ENCODE data around the gene PLXND1. TPM values are rescaled to one million over a fixed set of nuclear protein-coding genes. Genes with fewer than 3 reads are reported as not detected.

PLXND1 gene
- total RNA-seq, 1 donor from 2014 or later, result 1.7 TPM

DNA sequence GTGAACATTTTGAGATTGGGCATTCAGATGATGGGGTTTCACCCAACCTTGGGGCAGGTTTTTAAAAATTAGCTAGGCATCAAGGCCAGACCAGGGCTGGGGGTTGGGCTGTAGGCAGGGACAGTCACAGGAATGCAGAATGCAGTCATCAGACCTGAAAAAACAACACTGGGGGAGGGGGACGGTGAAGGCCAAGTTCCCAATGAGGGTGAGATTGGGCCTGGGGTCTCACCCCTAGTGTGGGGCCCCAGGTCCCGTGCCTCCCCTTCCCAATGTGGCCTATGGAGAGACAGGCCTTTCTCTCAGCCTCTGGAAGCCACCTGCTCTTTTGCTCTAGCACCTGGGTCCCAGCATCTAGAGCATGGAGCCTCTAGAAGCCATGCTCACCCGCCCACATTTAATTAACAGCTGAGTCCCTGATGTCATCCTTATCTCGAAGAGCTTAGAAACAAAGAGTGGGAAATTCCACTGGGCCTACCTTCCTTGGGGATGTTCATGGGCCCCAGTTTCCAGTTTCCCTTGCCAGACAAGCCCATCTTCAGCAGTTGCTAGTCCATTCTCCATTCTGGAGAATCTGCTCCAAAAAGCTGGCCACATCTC is 71.9 kb downstream of the PLXND1 start:
- H3K4me3 Mint-ChIP-seq, result no peak overlapping the region
- no peaks in the 10 kb centered on the region for H3K9me3 Mint-ChIP-seq
- no peak overlapping the region for H3K27ac Mint-ChIP-seq
- no peaks in the 10 kb centered on the region for H3K4me1 Mint-ChIP-seq
- no peak for DNase-seq
- H3K36me3 Mint-ChIP-seq (ENCODE audit: low read depth), result no peaks in the 10 kb centered on the region
- intact Hi-C loops (cut with micrococcal nuclease), result no loop called here
- peaks cover 2% of the 10 kb centered on the region for H3K27me3 Mint-ChIP-seq

DNA sequence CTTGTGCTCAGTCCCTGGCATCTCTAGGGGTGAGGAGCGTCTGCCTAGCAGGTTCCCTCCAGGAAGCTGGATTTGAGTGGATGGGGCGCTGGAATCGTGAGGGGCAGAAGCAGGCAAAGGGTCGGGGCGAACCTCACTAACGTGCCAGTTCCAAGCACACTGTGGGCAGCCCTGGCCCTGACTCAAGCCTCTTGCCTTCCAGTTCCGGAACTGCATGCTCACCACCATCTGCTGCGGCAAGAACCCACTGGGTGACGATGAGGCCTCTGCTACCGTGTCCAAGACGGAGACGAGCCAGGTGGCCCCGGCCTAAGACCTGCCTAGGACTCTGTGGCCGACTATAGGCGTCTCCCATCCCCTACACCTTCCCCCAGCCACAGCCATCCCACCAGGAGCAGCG is 73.1 kb downstream of the PLXND1 start:
- intact Hi-C loops (cut with micrococcal nuclease), result no loop called here
- no peaks in the 10 kb centered on the region for H3K27me3 Mint-ChIP-seq
- no peak for DNase-seq
- H3K9me3 Mint-ChIP-seq, result no peaks in the 10 kb centered on the region
- no peak overlapping the region for H3K27ac Mint-ChIP-seq
- no peaks in the 10 kb centered on the region for H3K36me3 Mint-ChIP-seq (ENCODE audit: low read depth)
- no peaks in the 10 kb centered on the region for H3K4me1 Mint-ChIP-seq
- no peak overlapping the region for H3K4me3 Mint-ChIP-seq

DNA sequence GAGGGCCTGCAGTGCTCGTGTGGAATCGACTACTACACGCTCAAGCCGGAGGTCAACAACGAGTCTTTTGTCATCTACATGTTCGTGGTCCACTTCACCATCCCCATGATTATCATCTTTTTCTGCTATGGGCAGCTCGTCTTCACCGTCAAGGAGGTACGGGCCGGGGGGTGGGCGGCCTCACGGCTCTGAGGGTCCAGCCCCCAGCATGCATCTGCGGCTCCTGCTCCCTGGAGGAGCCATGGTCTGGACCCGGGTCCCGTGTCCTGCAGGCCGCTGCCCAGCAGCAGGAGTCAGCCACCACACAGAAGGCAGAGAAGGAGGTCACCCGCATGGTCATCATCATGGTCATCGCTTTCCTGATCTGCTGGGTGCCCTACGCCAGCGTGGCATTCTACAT is 74.2 kb downstream of the PLXND1 start:
- Mint-ChIP-seq H3K36me3 (ENCODE audit: low read depth) (no peaks in the 10 kb centered on the region), H3K9me3 (no peaks in the 10 kb centered on the region), H3K27me3 (no peaks in the 10 kb centered on the region), H3K4me3 (no peak overlapping the region), H3K27ac (no peak overlapping the region), H3K4me1 (no peaks in the 10 kb centered on the region)
- intact Hi-C loops (cut with micrococcal nuclease), result no loop called here
- DNase-seq, result no peak

DNA sequence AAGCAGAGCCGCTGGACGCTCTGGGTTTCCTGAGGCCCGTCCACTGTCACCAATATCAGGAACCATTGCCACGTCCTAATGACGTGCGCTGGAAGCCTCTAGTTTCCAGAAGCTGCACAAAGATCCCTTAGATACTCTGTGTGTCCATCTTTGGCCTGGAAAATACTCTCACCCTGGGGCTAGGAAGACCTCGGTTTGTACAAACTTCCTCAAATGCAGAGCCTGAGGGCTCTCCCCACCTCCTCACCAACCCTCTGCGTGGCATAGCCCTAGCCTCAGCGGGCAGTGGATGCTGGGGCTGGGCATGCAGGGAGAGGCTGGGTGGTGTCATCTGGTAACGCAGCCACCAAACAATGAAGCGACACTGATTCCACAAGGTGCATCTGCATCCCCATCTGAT is 74.8 kb downstream of the PLXND1 start:
- intact Hi-C loops (cut with micrococcal nuclease), result no loop called here
- DNase-seq, result no peak
- no peaks in the 10 kb centered on the region for H3K27me3 Mint-ChIP-seq
- H3K36me3 Mint-ChIP-seq (ENCODE audit: low read depth), result no peaks in the 10 kb centered on the region
- no peaks in the 10 kb centered on the region for H3K9me3 Mint-ChIP-seq
- H3K4me1 Mint-ChIP-seq, result no peaks in the 10 kb centered on the region
- no peak overlapping the region for H3K4me3 Mint-ChIP-seq
- H3K27ac Mint-ChIP-seq, result no peak overlapping the region

DNA sequence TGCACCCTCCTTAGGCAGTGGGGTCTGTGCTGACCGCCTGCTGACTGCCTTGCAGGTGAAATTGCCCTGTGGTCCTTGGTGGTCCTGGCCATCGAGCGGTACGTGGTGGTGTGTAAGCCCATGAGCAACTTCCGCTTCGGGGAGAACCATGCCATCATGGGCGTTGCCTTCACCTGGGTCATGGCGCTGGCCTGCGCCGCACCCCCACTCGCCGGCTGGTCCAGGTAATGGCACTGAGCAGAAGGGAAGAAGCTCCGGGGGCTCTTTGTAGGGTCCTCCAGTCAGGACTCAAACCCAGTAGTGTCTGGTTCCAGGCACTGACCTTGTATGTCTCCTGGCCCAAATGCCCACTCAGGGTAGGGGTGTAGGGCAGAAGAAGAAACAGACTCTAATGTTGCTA is 75.7 kb downstream of the PLXND1 start:
- Mint-ChIP-seq H3K27me3 (no peaks in the 10 kb centered on the region), H3K9me3 (no peaks in the 10 kb centered on the region), H3K4me1 (no peaks in the 10 kb centered on the region), H3K36me3 (ENCODE audit: low read depth) (no peaks in the 10 kb centered on the region), H3K27ac (no peak overlapping the region), H3K4me3 (no peak overlapping the region)
- no peak for DNase-seq
- intact Hi-C loops (cut with micrococcal nuclease), result no loop called here

DNA sequence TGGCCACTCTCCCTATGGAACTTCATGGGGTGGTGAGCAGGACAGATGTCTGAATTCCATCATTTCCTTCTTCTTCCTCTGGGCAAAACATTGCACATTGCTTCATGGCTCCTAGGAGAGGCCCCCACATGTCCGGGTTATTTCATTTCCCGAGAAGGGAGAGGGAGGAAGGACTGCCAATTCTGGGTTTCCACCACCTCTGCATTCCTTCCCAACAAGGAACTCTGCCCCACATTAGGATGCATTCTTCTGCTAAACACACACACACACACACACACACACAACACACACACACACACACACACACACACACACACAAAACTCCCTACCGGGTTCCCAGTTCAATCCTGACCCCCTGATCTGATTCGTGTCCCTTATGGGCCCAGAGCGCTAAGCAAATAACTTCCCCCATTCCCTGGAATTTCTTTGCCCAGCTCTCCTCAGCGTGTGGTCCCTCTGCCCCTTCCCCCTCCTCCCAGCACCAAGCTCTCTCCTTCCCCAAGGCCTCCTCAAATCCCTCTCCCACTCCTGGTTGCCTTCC is 76.2 kb downstream of the PLXND1 start:
- no peak for DNase-seq
- Mint-ChIP-seq H3K27ac (no peak overlapping the region), H3K4me1 (no peaks in the 10 kb centered on the region), H3K4me3 (no peak overlapping the region), H3K27me3 (no peaks in the 10 kb centered on the region), H3K36me3 (ENCODE audit: low read depth) (no peaks in the 10 kb centered on the region), H3K9me3 (no peaks in the 10 kb centered on the region)
- intact Hi-C loops (cut with micrococcal nuclease), result no loop called here

DNA sequence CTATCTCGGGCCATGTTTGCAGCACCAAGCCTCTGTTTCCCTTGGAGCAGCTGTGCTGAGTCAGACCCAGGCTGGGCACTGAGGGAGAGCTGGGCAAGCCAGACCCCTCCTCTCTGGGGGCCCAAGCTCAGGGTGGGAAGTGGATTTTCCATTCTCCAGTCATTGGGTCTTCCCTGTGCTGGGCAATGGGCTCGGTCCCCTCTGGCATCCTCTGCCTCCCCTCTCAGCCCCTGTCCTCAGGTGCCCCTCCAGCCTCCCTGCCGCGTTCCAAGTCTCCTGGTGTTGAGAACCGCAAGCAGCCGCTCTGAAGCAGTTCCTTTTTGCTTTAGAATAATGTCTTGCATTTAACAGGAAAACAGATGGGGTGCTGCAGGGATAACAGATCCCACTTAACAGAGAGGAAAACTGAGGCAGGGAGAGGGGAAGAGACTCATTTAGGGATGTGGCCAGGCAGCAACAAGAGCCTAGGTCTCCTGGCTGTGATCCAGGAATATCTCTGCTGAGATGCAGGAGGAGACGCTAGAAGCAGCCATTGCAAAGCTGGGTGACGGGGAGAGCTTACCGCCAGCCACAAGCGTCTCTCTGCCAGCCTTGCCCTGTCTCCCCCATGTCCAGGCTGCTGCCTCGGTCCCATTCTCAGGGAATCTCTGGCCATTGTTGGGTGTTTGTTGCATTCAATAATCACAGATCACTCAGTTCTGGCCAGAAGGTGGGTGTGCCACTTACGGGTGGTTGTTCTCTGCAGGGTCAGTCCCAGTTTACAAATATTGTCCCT is 76.9 kb downstream of the PLXND1 start:
- no peaks in the 10 kb centered on the region for H3K4me1 Mint-ChIP-seq
- H3K36me3 Mint-ChIP-seq (ENCODE audit: low read depth), result no peaks in the 10 kb centered on the region
- intact Hi-C loops (cut with micrococcal nuclease), result no loop called here
- no peak overlapping the region for H3K27ac Mint-ChIP-seq
- H3K4me3 Mint-ChIP-seq, result no peak overlapping the region
- no peaks in the 10 kb centered on the region for H3K9me3 Mint-ChIP-seq
- DNase-seq, result no peak
- no peaks in the 10 kb centered on the region for H3K27me3 Mint-ChIP-seq

DNA sequence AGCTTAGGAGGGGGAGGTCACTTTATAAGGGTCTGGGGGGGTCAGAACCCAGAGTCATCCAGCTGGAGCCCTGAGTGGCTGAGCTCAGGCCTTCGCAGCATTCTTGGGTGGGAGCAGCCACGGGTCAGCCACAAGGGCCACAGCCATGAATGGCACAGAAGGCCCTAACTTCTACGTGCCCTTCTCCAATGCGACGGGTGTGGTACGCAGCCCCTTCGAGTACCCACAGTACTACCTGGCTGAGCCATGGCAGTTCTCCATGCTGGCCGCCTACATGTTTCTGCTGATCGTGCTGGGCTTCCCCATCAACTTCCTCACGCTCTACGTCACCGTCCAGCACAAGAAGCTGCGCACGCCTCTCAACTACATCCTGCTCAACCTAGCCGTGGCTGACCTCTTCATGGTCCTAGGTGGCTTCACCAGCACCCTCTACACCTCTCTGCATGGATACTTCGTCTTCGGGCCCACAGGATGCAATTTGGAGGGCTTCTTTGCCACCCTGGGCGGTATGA is 77.8 kb downstream of the PLXND1 start, which contains the start of gene RHO:
TSS of gene RHO (plus strand) at position 51 of the 512 bp plus-strand sequence. CDS start at position 146, 95 bp downstream.
- no peak within 1 kb of the TSS for H3K27ac Mint-ChIP-seq
- no peaks in the 10 kb centered on the region for H3K4me1 Mint-ChIP-seq
- H3K36me3 Mint-ChIP-seq (ENCODE audit: low read depth), result no peaks in the 10 kb centered on the region
- no peak within 1 kb of the TSS for H3K4me3 Mint-ChIP-seq
- no peaks in the 10 kb centered on the region for H3K27me3 Mint-ChIP-seq
- intact Hi-C loops (cut with micrococcal nuclease), result no loop called here
- H3K9me3 Mint-ChIP-seq, result no peaks in the 10 kb centered on the region
- no peak for DNase-seq

DNA sequence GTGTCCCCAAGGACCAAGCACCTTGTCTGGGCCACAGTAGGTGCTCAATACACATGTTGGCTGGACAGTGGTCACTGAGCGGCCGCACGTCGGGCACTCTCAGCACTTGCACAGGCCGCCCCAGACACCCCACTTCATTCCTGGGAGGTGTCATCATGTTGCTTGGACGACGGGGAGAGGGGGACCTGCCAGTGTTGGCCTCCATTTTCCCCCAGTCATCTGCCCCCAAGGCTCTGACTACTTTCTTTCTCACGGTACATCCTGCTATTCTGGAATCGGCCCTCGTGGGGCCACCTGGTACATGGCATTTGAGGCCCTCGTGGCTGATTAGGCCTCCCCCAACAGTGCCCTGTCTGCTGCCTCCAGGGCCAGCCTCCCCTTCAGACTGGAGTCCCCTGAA is 79.2 kb downstream of the PLXND1 start:
- Mint-ChIP-seq H3K4me3 (no peak overlapping the region), H3K27me3 (no peaks in the 10 kb centered on the region), H3K9me3 (no peaks in the 10 kb centered on the region), H3K27ac (no peak overlapping the region), H3K4me1 (no peaks in the 10 kb centered on the region), H3K36me3 (ENCODE audit: low read depth) (no peaks in the 10 kb centered on the region)
- DNase-seq, result no peak
- intact Hi-C loops (cut with micrococcal nuclease), result no loop called here

DNA sequence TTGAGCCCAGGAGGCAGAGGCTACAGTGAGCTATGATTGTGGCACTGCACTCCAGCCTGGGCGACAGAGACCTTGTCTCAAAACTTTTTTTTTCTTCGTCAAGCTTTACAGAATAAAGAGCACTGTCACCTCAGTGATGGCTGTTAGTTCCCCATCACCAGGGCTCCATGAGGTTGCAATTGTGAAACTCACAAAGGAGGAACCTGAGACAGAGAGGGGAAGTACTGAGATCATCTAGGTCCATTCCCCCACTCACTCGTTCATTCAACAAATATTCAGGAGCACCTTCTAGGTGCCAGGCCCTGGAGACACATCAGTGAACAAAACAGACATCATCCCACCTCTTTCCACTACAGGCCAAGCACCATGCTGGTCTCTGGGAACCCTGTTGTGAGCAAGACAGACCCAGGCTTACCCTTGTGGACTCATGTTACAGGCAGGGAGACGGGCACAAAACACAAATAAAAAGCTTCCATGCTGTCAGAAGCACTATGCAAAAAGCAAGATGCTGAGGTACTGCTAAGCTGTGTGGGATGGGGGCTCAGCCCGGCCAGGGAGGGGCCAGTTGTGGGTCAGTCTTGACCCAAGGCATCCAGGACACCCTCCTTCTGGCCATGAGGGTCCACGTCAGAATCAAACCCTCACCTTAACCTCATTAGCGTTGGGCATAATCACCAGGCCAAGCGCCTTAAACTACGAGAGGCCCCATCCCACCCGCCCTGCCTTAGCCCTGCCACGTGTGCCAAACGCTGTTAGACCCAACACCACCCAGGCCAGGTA is 80.2 kb downstream of the PLXND1 start:
- Mint-ChIP-seq H3K36me3 (ENCODE audit: low read depth) (no peaks in the 10 kb centered on the region), H3K27me3 (no peaks in the 10 kb centered on the region), H3K4me1 (no peaks in the 10 kb centered on the region), H3K4me3 (no peak overlapping the region), H3K9me3 (no peaks in the 10 kb centered on the region), H3K27ac (no peak overlapping the region)
- no peak for DNase-seq
- intact Hi-C loops (cut with micrococcal nuclease), result no loop called here

DNA sequence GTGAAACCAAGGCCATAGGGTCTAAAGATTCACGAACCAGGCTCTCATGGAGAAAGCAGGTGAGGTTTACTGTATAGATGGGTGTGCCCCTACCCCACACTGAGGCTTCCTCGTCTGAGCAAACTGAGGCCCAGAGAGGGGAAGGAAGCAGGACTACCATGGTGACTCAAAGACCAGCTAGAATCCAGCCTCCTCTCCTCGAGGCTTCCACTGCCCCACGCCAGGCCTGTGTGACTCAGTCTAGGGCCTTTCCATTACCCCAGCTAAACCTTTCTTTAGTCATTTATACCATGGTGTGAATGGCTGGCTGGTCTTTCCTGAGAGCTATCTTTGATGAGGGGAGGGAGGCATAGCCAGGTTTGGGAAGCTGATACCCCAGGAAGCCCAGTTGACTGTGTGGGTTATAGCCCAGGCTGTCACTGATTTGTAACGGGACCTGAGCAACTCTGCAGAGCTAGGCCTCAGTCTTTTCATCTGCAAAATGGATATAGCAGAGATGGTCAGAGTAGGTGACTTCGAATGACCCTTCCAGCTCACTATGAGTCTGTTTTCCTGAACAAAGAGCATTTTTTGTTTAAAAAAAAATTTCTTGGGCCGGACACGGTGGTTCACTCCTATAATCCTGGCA is 81.0 kb downstream of the PLXND1 start:
- no peaks in the 10 kb centered on the region for H3K4me1 Mint-ChIP-seq
- intact Hi-C loops (cut with micrococcal nuclease), result no loop called here
- no peak overlapping the region for H3K4me3 Mint-ChIP-seq
- H3K36me3 Mint-ChIP-seq (ENCODE audit: low read depth), result no peaks in the 10 kb centered on the region
- no peaks in the 10 kb centered on the region for H3K9me3 Mint-ChIP-seq
- H3K27ac Mint-ChIP-seq, result no peak overlapping the region
- DNase-seq, result no peak
- H3K27me3 Mint-ChIP-seq, result no peaks in the 10 kb centered on the region

DNA sequence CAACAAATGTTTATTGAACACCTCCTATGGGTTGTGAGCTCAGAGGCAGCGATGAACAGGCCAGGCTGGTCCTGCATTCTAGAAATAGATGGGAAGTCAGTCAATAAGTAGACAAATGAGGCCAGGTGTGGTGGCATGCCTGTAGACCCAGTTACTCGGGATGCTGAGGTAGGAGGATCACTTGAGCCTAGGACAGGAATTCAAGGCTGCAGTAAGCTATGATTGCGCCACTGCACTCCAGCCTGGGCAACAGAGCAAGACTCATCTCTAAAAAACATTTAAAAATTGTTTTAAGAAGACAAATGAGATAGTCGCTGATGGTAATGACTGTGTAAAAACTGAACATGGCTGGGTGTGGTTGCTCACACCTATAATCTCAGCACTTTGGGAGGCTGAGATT is 82.4 kb downstream of the PLXND1 start:
- Mint-ChIP-seq H3K27me3 (no peaks in the 10 kb centered on the region), H3K27ac (no peak overlapping the region), H3K36me3 (ENCODE audit: low read depth) (no peaks in the 10 kb centered on the region), H3K4me3 (no peak overlapping the region), H3K4me1 (no peaks in the 10 kb centered on the region), H3K9me3 (no peaks in the 10 kb centered on the region)
- DNase-seq, result no peak
- intact Hi-C loops (cut with micrococcal nuclease), result no loop called here

DNA sequence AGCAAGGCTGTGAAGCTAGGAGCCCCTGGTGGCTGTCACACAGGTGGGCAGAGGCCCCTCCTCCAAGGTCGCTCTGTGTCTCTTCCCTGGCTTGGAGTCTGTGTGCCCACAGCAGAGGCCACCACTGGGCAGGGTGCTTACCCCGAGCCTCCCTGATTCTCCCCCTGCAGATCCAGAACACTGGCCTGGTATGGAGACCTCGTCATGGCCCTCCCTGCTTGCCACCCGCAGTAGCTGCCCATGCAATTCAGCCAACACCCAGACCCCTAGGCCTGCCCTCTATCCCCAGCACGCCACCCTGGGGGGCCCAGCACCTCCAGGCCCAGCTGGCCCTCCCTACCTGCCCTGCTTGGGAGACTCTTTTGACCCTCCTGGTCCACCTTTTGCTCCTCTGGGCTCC is 83.5 kb downstream of the PLXND1 start:
- H3K4me1 Mint-ChIP-seq, result no peaks in the 10 kb centered on the region
- H3K27me3 Mint-ChIP-seq, result no peaks in the 10 kb centered on the region
- H3K36me3 Mint-ChIP-seq (ENCODE audit: low read depth), result no peaks in the 10 kb centered on the region
- H3K4me3 Mint-ChIP-seq, result no peak overlapping the region
- intact Hi-C loops (cut with micrococcal nuclease), result no loop called here
- DNase-seq, result no peak
- H3K9me3 Mint-ChIP-seq, result no peaks in the 10 kb centered on the region
- no peak overlapping the region for H3K27ac Mint-ChIP-seq

All from activated CD4-positive, alpha-beta T cell treated with anti-CD3 and anti-CD28 coated beads, Interleukin-2, amount 10 ng/mL, durations not matched to agents 24 days and 14 days (primary cell).